HG03460 (cell line): ENCODE data around the gene GUK1.

Experiments used
- ATAC-seq: cut with Tn5 transposase; IDR thresholded peaks from one replicate; pipeline ENCODE4 v1.9.1; 2021; ENCODE audit not compliant: unreplicated experiment

The GUK1 gene

GRCh38 chr1:228149406-228150119, 9.5 kb downstream of the GUK1 start, which contains the start of gene GJC2:
Gene GJC2 (plus strand): TSS chr1:228149930. CDS start chr1:228157759, 7,829 bp downstream.
- ATAC-seq: no peak

GRCh38 chr1:228150120-228150460, 10.0 kb downstream of the GUK1 start:
- no peak for ATAC-seq

- no peak for ATAC-seq
These were observed 10.5 kb downstream of the GUK1 start for GRCh38 chr1:228150461-228151179.

GRCh38 chr1:228151180-228151925, 11.3 kb downstream of the GUK1 start:
- ATAC-seq: no peak

- ATAC-seq: no peak
These were observed 12.2 kb downstream of the GUK1 start for GRCh38 chr1:228152097-228152917.

- no peak for ATAC-seq
These were observed 12.8 kb downstream of the GUK1 start for GRCh38 chr1:228152918-228153258.

- ATAC-seq: no peak
These were observed 14.1 kb downstream of the GUK1 start for GRCh38 chr1:228154021-228154669.

DNA sequence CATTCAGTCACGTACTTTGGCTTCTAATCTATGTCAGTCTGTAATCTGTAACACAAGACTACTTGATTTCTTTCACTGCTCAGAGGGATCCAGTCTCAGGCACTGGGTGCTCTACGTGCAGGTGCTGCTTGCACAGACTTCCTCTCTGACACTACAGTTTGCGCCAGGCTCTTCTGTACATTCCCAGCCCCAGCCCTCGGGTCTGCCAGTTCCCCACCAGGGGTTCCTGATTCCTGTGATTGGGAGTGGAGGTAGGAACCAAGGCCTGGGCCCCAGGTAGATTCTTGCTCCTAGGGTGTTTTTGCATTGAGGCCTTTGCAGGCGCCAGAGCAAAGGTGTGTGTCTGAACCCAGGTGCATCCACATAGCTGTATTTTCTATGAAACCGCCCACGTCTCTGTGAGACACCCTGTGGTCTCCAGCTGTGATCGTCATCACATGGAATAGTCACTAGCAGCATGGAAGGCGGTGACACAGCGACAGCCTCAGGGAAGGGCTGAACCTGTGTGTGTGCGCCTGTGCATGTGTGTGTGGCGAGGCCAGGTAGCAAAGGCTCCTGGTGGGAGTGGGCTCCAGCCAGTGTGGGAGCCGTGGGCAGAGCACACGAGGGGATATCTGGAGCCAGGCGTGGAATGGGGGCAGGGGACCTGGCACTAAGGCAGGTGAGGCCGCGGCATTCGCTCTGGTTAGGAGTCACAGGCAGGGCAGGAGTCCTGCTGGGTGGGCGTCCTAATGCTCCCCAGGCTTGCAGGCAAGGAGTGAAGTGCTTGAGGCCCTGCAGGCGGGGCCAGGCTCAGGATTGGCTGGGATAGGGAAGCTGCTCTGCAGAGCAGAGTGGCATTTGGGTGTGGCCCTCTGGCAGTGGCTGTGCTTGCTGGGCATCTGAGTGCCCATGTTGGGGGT, 14.8 kb downstream of the GUK1 start:
- ATAC-seq: no peak

DNA sequence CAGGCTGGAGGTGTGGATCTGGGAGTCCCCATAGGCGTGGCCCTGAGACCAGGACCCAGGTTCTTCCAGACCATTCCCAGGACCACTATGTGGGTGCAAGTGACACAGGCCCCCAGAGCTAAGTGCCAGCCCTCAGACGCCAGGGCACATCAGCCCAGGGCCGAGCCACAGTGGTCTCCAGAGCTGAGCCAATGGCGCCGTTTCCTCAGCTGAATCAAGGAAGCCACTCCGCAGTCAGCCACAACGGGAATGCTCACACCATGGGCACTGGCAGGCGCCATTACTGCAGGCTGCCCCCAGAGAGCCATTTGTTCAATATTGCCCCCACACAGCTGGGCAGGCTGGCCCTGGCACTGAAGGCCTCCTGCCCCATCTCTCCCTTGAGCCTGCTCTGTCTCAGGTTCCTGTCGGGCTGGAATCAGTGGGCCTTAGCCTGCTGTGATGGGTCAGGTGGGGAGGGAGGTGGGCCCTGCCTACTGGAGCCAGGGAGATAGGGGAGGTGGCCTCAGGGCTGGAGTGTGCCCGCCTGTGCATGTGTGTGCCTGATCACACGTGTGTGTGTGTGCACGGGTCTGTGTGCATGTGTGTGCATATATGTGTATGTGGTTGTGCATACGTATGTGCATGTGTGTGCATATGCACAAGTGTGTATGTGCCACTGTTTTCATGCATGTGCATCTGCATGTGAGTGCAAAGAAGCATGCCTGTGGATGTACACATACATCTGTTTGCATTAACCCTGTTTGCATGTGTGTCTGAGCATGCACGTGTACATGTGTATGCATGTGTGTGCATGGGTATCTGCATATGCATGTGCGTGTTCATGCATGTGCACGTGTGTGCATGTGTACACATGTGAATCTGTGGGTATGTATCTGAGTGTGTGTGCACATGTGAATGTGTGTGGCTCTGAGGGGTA, 15.8 kb downstream of the GUK1 start:
- ATAC-seq: no peak

- ATAC-seq: no peak
These were observed 16.4 kb downstream of the GUK1 start for GRCh38 chr1:228156515-228156881.

DNA sequence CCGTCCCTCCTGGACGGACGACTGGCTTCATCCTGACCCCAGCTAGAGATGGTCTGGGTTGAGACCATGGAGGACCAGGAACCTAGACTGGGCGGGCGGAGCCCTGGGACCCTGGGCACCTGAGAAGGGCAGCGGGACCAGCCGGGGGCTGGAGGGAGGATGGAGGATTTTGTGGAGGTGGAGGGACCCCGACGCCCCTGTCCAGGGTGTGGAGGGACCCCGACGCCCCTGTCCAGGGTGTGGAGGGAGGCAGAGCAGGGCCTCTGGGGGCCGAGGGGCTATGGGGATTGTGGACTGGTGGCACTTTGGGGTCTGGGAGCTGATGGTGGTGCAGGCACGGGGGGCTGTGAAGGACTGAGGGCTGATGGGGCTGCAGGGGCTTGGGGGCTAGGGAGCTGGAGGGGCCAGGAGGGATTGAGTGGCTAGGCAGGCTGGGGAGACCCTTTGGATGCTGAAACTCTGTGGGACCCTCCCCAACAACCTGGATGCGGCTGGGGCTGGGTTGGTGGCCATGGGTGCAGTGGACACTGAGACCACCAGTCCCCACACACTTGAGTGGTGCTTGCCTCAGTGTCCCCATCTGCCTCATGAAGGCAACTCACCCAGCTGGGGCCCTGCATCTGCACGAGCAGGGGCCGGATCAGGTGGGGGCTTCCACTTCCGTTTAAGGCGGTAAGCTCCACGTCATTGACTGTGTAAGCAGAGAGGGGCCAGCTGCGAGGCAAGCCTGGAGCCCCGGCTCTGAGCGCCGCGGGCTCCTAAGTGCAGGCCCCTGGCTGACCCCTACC, 17.1 kb downstream of the GUK1 start:
- no peak for ATAC-seq

GRCh38 chr1:228157729-228158126, 17.6 kb downstream of the GUK1 start:
- ATAC-seq: no peak

DNA sequence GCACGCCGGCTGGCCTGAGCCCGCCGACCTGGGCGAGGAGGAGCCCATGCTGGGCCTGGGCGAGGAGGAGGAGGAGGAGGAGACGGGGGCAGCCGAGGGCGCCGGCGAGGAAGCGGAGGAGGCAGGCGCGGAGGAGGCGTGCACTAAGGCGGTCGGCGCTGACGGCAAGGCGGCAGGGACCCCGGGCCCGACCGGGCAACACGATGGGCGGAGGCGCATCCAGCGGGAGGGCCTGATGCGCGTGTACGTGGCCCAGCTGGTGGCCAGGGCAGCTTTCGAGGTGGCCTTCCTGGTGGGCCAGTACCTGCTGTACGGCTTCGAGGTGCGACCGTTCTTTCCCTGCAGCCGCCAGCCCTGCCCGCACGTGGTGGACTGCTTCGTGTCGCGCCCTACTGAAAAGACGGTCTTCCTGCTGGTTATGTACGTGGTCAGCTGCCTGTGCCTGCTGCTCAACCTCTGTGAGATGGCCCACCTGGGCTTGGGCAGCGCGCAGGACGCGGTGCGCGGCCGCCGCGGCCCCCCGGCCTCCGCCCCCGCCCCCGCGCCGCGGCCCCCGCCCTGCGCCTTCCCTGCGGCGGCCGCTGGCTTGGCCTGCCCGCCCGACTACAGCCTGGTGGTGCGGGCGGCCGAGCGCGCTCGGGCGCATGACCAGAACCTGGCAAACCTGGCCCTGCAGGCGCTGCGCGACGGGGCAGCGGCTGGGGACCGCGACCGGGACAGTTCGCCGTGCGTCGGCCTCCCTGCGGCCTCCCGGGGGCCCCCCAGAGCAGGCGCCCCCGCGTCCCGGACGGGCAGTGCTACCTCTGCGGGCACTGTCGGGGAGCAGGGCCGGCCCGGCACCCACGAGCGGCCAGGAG, 18.3 kb downstream of the GUK1 start:
- ATAC-seq: no peak

- ATAC-seq: no peak
These were observed 19.1 kb downstream of the GUK1 start for GRCh38 chr1:228159008-228159665.

GRCh38 chr1:228160201-228160761, 20.2 kb downstream of the GUK1 start:
- ATAC-seq: no peak

GRCh38 chr1:228161362-228161761, 21.3 kb downstream of the GUK1 start:
- ATAC-seq: no peak
